GM21825 (cell line): ENCODE data around the gene MCRIP2.
"Not testable (repeated sequence)": the region's sequence is repeated elsewhere in the genome, so short reads cannot be mapped to it uniquely, and the experiment has no call there.

ENCODE experiments used
- ATAC-seq: cut with Tn5 transposase; IDR thresholded peaks from one replicate; pipeline ENCODE4 v1.9.1; 2021; ENCODE audit warnings: mild to moderate bottlenecking, moderate library complexity; ENCODE audit not compliant: unreplicated experiment

MCRIP2 gene

DNA sequence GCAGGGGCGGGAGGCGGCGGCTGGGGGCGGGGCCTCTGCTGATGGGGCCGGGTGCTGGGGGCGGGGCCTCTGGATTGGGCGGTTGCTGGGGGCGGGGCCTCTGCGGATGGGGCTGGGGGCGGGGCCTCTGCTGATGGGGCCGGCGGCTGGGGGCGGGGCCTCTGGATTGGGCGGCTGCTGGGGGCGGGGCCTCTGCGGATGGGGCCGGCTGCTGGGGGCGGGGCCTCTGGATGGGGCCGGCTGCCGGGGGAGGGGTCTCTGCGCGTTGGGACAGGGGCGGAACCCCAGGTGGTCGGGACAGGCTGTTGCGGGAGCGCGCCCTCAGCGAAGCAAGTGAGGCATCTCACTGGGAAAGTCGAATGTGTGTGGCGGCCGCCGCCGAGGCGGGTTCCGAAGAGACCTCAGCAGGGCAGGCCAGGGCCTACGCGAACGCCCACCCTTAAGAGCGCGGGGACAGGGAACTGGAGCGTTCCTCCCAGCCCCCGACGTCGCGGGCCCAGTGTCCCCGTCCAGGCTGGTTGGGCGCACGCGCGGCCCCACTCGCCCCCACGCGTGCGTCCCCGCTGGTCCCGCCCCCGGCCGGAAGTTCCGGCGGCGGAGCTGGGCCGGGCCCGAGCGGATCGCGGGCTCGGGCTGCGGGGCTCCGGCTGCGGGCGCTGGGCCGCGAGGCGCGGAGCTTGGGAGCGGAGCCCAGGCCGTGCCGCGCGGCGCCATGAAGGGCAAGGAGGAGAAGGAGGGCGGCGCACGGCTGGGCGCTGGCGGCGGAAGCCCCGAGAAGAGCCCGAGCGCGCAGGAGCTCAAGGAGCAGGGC is 38.4 kb downstream of the MCRIP2 start, which contains the start of gene STUB1:
TSS of gene STUB1 (plus strand) at position 597 of the 811 bp plus-strand sequence. CDS start at position 713, 116 bp downstream.
- peak; percentile 30 for ATAC-seq

DNA sequence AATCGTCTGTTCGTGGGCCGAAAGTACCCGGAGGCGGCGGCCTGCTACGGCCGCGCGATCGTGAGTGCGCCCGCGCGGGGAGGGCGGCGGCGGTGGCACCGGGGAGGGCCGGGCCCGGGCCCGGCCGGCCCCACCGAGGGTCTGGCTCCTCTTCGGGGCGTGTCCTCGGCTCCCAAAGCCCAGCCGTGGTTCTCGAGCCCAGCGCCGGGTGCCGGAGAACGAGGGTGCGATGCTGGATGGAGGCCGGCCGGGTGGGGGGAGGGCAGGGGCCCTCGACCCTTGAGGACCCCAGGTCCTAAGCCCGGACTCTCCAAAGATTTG is 39.0 kb downstream of the MCRIP2 start:
- peak; percentile 0 for ATAC-seq

DNA sequence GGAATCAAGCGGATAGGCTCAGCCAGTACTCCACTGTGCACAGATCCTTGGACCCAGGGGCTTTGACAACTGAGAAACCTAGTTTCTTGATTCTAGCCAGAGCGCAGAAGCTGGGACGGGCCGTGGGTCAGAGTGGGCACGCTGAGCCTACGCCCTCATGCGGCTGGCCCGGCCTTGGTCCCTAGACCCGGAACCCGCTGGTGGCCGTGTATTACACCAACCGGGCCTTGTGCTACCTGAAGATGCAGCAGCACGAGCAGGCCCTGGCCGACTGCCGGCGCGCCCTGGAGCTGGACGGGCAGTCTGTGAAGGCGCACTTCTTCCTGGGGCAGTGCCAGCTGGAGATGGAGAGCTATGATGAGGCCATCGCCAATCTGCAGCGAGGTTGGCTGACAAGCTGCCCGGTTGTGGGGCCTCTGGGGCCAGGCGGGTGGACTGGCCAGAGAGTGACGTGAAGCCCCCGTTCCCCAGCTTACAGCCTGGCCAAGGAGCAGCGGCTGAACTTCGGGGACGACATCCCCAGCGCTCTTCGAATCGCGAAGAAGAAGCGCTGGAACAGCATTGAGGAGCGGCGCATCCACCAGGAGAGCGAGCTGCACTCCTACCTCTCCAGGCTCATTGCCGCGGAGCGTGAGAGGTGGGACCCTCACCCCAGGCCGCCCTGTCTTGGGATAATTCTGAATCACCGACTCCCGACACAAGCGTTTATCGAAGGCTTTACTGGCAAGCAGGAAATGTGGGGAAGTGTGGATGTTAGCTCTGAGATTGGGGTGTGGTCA is 39.5 kb downstream of the MCRIP2 start:
- no peak for ATAC-seq

DNA sequence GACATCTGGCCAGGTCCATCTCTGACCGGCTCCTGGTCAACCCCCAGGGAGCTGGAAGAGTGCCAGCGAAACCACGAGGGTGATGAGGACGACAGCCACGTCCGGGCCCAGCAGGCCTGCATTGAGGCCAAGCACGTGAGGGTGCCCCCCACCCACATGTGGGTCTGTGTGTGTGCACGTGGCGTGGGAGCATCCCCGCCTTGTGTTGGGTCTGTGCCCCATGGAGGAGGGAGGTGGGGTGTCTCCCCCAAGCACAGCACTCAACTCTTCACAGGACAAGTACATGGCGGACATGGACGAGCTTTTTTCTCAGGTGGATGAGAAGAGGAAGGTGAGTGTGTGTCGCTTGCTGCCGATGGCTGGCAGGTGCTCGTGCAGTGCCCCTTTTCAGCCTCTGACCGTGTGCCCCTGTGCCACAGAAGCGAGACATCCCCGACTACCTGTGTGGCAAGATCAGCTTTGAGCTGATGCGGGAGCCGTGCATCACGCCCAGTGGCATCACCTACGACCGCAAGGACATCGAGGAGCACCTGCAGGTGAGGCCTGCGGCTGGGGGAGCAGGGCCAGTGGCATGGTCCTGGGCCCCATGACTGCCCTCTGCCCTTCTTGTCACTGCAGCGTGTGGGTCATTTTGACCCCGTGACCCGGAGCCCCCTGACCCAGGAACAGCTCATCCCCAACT is 40.3 kb downstream of the MCRIP2 start:
- no peak for ATAC-seq

DNA sequence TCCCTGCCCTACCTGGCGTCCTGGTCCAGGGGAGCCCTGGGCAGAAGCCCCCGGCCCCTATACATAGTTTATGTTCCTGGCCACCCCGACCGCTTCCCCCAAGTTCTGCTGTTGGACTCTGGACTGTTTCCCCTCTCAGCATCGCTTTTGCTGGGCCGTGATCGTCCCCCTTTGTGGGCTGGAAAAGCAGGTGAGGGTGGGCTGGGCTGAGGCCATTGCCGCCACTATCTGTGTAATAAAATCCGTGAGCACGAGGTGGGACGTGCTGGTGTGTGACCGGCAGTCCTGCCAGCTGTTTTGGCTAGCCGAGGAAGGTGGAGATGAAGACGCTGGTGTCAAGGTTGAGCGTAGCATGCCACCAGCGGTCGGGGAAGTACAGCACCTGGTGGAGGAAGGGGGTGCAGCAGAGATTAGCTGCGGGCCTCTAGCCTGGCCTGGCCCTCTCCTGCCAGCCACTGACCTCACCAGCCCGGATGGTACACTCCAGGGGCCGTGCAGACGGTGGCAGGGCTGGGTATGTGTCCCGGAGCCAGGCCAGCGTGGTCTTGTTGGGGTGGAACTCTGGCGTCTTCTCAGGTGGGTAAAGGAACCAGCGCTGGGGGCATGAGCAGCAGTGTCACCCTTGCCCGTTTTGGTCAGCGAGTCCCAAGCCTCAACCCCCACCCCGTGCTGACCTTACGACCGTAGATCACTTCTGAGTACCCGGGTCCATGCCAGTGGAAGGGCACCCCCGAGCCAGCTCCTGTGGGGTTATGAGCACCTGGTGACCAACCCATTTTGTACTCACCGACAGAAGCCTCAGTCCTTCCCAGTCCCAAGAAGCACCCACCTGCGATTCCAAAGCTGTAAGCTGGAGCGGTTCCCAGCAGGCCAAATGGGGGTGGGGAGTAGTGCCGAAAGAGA is 41.1 kb downstream of the MCRIP2 start:
- ATAC-seq, result no peak

DNA sequence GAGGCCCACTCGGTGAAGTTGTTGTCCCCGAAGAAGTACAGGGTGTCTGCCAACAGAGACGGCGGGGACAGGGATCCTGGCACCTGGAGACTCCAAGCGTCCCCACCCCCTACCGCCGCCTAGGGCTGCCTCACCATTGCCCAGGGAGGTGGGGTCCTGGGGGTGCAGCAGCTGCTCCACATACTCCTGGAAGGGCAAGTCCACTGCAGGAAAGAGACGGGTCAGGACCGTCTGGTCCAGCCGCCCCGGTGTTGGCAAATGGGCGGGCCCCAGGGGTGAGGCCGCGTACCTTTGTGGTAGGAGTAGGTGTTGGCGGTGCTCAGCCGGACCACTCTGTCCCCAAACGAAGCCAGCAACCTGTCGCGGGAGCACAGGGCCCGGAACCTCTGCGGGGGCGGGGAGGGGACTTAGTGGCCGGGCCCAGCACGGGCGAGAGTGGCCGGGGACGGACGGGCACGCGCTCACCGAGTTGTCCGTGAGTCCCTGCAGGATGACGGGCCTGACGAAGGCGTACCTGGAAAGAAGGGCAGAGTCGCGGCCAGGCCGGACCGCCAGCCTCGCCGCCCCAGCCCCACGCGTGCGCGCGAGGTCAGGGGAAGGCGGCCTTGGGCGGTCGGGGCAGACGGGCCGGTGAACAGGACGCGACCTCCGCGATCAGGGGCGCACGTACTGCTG is 41.9 kb downstream of the MCRIP2 start:
- no peak for ATAC-seq

DNA sequence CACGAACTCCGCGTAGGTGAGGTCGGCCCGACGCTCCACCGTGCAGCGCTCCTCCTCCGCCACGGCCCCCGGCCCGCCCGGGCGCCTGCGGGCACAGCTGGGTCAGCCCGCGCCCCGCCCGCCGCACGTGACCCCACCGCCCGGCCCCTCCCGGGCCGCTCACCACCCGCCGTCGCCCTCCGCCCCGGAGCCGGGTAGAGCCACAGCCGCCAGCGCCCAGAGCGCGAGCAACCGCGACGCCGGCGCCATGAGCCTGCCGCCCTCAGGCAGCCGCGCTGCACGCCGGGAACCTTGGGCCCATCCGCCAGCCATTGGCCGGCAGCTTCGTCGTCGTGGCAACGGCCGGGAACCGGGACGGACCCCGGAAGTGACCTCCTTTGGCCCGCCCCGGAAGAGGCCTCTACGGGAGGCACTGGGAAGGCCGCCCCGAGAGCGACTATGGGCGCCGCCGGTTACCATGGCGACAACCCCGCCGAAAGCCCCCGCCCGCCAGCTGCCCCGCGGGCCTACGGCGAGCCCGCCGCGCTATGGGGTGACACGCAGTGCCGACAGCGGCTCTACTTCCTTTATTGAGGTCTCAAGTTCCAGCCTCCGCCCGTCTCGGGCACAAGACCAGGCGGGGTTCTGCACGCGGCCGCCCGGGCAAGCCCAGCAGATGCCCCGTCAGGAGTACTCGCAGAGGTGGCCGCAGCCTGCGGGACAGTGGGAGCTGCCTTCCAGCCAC is 42.6 kb downstream of the MCRIP2 start, which contains the start of gene JMJD8:
TSS of gene JMJD8 (minus strand) at position 264 of the 724 bp plus-strand sequence. CDS start at position 249, 15 bp downstream.
- ATAC-seq, result peak; percentile 47

DNA sequence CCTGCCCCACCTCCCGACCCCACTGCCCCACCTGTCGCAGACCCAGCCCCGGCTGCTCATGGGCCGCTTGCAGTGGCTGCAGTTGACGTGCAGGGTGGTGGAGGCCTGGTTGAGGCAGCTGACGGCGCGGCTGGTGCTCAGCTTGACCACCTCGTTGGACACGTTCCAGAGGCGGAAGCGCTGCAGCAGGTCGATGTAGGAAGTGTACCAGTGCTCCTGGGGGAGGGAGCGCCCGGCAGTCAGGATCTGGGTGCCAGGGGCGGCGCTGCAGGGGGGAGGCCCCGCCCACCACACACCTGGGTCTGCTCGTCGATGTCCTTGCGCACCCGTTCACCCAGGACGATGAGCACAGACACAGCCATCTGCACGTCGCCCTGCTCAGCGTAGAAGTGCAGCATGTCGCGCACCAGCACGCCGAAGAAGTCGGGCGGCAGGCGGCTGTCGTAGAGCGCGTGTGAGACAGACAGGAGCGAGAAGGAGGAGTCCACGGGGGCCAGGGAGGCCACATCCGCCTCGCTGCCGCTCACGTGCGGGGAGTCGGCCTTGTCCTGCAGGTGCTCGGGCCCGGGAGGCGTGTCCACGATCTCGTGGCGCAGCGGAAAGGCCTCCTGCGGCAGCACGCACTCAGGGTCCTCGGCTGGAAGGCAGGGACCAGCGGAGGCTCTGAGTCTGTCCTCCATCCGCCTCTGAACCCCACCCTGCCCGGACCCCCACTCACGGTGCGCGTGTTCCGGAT is 43.5 kb downstream of the MCRIP2 start:
- no peak for ATAC-seq

DNA sequence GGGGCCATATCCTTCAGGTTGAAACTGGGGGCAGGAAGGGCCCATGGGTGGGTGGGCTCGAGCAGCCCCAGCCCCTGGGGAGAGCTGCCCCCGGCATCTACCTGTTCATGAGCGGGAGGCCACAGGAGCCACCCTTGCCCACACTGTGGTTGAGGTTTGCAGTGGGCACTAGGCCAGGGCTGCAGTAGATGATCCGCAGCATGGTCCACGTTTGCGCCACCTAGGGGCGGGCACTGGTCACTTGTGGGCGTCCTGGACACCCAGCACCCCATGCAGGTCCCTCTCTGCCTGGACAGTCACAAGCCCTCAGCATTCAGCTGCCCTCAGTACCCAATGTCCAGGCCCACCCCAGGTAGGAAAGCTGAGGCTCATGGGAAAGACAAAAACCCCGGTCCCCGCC is 44.3 kb downstream of the MCRIP2 start:
- no peak for ATAC-seq

DNA sequence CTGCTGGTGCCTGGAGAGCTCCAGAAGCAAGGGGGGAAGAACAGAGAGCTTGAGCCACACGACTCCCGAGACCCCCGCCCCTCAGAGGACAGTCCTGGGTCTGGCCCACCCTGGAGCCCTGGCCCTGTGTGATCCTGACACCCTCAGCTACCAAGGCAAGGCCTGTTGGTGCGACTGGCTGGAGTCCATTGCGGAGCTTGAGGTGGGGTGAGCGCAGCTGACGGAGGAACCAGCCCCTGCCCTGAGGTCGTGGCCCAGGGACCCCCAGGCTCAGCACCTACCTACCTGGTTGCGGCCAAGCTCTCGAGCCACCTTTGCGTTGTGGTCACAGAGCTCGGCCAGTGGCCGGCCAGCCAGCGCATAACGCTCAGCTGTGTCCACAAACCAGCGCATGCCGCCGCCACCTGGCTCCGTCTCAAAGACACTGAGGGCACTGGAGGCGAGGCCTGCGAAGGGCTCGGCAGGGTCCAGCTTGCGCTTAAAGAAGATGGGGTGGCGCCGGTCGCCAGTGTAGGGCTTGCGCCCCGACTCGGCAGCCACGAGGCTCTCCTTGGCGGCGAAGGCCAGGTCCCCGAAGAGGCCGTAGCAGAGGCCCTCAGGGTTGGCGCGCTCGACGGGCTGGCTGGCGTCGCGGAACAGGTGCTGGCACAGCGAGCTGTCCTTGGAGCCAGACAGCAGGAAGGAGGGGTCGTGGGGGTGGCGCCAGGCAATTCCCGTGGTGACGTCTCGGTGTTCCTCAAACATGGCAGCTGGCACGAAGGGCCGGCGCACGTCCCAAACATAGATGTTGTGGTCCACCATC is 45.0 kb downstream of the MCRIP2 start:
- ATAC-seq, result no peak

DNA sequence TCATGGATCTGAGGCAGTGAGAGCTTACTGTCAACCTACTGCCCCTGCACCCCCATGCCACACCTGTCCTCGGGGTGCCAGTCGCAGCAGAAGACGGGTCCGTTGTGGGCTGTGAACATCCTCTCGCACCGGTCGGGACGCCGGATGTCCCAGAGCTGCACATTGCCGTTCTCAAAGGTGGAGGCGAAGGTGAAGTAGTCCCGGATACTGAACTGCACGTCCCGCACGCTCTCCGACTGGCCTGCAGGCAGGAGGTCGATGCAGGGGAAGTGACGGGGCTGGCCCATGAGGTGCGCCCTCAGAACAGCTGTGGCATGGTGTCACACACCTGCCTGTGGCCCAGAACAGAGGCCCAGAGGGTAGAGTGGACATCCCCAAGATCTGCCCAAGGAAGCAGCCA is 45.9 kb downstream of the MCRIP2 start:
- no peak for ATAC-seq

DNA sequence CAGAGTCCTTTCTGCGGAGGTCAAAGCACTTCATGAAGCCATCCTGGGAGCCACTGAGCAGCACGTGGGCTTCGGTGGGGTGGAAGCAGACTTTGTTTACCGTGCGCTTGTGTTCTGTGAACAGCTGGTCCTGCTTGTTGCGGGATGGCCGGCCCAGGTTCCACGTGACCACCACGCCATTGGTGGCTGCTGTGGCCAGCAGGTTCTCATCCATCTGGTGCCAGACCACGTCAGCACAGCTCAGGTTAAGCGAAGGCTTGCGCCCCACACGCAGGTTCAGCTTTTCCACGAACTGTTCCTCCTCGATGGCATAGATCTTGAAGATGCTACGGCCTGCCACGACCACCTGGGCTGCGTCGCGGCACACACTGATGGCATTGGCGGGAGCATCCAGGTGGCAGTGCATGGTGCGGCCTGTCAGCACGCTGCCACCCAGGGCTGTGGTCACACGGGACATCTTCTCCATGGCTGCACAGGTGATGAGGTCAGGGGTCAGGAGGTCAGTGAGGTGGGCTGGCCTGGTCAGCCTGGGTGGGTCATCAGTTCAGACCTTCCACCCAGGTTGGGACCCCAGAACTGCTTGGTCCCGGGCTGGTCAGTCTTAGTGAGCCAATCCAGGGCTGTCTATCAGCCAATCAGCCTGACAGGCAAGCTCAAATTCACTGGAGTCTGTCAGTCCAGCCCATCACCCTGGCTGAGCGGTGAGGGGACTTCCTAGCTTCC is 47.7 kb downstream of the MCRIP2 start:
- ATAC-seq, result no peak

DNA sequence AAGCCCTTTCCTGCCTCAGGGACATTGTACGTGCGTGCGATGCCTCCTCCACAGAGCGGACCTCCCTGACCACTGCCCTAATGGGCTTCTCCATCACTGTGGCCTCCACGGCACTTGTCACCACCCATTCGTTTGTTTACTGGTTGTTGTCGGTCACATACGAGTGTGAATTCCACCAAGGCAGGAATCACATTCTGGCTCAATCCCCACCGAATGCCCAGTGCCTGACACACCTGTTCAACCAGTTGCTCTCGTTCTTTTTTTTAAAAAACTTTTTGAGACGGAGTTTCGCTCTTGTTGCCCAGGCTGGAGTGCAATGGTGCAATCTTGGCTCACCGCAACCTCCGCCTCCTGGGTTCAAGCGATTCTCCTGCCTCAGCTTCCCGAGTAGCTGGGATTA is 49.6 kb downstream of the MCRIP2 start:
- not testable (repeated sequence) for ATAC-seq

DNA sequence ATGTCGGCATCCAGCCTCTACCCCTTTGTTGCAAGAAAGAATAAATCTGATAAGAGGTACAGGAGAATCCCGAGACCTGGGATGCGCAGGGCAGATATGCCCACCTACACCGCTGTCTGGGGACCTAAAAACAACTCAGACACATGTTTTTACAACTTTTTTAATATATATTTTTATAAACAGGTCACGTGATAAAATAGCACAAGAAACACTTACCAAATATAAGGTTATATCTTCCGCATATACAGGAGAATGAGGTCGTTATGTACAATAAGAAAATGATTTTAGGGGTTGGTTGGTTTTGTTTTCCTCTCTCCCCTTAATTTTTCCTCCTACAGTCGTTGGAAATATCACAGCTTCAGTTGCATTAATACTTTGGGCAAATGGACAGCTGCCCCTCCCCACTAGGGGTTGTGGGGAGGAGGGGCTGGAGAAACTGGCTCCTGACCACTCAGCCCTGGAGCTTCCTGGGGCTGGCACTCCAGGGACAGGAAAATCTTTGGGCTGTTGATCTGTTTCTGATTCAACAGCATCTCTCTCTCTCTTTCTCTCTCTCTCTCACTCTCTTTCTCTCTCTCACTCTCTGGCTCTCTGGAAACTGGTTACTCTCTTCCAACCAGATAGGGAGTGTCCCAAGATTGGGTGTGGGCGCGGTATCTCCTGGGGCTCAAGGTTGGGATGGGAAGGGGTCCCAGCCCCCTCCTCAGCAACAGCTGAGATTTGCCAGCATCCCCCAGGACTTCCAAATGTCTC is 50.9 kb downstream of the MCRIP2 start:
- no peak for ATAC-seq

DNA sequence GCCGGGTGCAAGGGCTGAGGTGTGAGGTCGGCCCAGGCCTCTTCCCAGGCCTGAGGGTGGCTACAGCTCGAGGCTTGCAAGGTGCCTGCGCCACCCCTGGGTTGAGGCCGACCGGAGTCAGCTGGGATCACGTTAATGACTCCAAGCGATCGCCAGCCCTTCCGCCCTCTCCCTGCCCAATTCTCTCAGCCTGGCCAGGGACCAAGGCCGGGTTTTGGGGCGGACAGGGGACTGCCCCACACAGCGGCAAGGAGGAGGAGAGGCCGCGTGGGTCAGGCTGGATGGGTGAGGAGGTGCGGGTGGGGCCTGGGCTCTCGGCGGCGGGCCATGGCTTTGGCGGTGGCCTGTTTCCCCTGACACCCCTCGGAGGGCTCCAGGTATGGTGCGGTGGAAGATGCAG is 51.7 kb downstream of the MCRIP2 start:
- no peak for ATAC-seq

DNA sequence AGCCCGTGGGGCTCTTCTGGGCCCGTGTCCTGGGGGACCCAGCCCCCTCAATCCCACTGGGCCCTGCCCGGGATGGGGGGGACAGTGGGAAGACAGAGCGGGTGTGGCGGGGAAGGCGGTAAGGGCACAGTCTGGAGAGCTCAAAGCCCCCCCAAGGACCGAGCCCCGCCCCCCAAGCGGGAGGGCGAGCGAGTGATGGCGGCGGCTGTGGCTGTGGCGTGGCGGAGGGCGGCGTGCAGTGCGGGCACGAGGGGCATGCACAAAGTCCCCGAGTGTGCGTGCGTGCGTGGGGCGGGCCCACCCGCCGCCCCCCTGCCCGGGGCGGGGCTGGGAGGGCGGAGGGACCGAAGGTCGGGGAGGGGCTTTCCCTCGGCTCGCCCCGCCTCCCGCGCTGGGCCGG is 52.1 kb downstream of the MCRIP2 start:
- ATAC-seq, result no peak
